ENCODE results near the gene DIP2A. TPM values are rescaled to one million over a fixed set of nuclear protein-coding genes. Genes with fewer than 3 reads are reported as not detected.
"Not testable (repeated sequence)": the region's sequence is repeated elsewhere in the genome, so short reads cannot be mapped to it uniquely, and the experiment has no call there.

The DIP2A gene
- total RNA-seq, 1 experiment from 2014 or later = 7.8 TPM

DNA sequence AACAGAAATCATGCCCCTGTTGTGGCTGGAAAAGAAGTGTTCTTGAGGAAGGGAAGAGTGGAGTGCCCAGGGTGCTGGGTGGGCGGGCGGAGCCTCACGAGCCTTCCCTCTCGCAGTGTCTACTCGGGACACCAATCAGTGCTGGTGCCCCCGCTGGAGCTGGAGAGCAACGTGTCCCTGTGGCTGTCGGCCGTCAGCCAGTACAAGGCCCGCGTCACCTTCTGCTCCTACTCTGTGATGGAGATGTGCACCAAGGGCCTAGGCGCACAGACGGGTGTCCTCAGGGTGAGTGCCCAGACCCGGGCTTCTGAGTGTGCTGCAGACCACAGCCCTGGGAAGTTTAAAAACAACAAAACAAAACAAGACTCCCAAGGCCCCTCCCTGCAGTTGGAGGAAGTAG is 98.8 kb downstream of the DIP2A start:
- DNase-seq (ENCODE audit: low spot score) = no peak

DNA sequence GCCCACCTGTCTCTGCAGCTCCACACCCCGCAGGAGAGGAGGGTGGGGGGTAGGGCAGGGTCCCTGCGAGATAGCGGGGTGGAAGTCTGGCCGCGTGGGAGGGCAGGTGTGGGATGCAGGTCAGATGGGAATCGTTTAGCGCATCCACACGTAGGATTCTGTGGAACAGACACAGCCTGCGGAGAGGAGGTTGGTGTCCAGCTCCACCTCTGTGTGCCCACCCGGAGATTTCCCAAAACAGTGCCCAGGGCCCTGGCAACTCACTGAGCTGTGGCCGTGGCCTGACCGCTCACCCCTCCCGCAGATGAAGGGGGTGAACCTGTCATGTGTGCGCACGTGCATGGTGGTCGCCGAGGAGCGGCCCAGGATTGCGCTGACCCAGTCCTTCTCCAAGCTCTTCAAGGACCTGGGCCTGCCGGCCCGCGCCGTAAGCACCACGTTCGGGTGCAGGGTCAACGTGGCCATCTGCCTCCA is 99.3 kb downstream of the DIP2A start:
- no peak for DNase-seq (ENCODE audit: low spot score)

DNA sequence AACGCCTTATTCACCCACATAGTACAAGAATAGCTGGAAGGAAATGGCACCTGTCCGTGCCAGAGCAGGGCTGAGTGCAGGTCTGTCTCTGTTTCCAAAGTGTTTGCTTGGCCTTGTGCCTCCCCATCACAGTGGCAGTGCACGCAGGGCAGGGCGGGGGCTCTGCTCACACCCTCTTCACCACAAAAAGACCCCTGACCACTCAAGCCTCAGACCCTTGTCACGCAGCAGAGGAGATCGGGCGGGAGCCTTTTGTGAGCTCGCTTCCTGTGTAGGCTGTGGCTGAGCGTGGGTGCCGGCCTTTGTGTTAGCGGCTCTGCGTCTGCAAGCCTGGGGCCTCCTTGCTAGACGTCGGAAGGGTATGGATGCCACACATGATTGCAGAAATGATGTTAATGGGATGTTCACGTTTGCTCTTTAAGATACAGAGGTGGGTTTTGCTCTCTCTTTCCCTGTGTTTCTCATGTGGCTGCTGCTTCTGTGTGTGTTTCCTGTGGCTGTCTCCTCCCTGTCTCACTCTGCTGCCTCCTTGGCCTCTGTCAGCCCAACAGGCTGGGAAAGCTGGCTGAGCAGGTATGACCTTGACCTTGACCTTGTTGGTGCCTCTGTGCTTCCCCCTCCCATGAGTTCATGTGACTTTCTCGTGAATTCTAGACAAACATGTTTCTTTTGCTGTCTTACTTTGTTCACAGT is 100.7 kb downstream of the DIP2A start:
- no peak for DNase-seq (ENCODE audit: low spot score)

DNA sequence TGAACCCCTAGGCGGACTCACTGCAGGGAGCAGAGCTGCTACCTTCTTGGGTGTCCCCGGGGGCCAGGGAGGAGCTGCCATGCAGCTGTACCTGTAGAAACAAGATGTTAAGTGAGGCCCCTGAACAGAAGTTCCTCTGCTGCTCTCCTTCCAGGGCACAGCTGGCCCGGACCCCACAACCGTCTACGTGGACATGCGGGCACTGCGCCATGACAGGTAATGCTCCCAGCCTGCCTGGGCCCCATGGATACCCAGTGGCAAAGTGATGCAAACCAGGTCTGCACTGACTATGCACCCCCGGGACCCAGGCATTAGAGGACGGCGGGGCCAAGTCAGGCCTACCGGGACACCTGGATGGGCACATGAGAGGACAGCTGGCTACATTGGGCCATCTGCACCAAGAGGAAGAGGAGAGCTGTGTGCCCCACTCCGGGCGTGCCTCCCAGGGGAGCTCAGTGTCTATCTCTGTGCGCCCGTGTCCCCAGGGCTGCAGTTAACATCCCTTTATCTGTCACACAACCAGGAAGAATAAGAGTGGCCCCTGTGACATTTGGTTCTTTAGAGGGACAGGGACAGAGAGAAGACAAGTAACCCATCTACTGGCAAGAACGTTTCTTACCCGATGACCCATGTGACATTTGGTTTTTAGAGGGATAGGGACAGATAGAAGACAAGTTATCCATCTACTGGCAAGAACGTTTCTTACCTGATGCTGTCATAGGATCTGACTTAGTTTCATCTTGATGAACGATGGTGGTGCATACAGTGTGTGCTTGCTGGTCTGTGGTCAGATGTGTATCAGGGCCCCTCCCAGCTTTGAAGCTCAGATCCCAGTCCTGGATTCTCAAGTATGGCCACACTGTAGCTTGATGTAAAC is 102.1 kb downstream of the DIP2A start:
- no peak for DNase-seq (ENCODE audit: low spot score)

DNA sequence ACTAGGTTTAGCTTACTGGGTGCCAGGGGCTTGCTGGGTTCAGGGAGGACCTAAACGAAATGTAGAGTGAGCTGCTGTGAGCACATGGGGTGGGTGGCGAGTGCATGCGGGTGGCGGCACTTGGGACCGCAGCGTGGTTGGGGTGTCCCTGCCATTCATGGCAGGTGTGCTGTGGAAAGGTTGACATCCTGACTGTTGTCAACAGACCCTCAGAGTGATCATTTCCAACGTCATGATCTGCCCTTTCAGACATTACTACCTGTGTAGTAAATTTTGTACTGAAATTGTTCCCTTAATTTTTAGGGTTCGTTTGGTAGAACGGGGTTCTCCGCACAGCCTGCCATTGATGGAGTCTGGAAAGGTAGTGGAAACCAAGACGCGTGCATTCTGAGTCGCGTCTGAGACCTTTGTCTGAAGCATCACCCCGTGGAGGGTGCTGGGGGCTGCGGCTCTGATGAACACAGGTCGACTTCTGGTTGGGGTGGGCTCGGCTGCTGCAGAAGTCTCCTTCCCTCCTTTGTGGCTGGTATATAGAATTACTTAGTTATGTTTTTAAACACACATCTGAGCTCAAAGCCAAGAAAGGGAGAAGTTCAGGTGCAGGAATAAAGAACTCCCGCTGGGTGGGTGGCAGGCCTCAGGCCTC is 102.9 kb downstream of the DIP2A start:
- no peak for DNase-seq (ENCODE audit: low spot score)

DNA sequence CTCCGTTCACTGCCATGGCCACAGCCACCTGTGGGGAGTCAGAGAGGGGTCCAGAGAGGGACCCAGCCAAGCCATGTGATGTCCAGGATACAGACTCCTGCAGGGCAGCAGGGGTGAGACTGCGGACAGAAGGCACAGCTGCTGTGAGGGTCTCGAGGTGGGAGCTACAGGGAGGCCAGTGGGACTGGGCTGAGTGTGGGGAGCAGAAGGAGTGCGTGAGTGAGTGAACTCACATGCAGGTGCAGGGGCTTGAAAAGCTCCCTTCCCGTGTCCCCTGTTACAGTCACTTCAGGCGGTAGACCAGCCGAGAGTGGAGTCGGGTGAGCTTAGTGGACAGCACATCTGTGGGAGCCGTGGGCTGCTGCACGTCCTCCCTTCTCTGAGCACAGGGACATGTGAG is 103.8 kb downstream of the DIP2A start:
- DNase-seq (ENCODE audit: low spot score) = no peak

DNA sequence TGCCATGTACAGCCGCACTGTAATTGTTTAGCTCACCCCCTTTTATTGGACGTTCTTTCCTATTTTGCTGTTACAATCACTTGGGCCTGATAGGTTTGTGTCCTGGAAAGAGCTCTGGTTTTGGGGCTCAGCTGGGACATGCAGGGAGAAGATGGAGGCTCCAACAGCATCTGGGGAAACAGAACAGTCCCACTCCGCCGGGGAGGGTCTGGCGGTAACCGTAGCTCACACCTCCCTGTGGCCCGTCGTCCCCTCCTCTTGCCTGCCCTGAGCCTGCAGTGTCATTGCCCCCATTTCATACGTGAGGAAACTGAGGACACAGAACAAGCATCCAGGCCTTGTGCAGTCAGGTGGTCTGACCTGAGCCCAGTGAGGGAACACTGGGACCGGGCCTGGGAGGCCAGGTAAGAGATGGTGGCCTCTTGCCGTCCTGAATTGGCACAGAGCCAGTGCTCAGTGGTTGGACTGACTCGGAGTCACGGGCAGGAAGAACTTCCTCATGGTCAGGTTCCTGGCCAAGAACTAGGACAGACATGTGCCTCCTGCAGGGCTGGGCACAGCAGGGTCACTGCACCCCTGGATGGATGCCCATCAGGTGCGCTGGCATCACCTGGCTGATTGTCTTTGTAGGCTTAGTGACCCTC is 104.4 kb downstream of the DIP2A start:
- DNase-seq (ENCODE audit: low spot score) = no peak

DNA sequence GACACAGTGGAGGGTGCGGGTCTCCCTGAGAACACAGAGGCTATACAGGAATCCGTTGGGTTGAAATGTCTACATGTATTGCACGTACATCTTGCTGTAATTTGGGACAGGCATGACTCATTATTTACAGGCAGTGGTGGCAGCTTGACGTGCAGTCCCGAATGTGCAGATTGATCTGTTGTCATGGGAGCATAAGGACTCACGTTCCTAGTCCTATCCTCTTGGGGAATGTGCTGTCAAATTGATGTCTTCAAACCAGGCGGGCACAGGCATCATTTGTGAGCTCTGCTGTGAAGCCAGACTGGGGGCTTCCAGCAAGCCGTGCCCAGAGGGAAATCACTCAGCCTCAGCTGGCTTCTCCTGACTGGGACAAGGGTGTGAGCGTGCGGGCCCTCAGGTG is 105.7 kb downstream of the DIP2A start:
- DNase-seq (ENCODE audit: low spot score) = no peak

DNA sequence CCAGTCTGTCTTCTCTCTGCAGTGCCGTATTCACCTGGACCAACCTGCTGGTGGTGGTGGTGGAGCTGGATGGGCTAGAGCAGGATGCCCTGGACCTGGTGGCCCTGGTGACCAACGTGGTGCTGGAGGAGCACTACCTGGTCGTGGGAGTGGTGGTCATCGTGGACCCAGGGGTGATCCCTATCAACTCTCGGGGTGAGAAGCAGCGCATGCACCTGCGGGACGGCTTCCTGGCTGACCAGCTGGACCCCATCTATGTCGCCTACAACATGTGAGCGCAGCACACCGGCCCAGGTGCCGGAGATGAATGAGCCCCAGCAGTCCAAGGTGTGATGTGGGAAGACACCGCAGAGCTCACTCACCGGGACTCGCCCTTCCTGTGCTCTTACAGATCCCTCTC is 108.7 kb downstream of the DIP2A start:
- DNase-seq (ENCODE audit: low spot score) = no peak

DNA sequence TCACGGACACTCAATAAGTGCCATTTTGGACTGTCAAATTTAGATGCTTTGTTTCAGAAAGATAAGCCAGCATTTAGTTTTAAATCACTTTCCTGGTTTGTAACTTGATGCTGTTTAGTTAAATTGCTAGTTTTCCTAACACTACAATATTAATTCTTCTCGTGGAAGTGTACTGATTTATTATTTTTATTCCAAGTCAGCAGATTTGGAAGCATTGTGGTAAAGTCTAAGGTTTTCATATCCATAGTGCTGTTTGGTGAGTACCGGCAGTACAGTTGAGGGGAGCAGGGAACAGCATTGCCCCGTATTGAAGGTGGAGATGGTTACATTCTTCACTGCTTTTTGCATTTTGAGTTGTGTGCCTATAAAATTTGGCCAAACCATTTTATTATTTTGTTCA is 109.9 kb downstream of the DIP2A start:
- no peak for DNase-seq (ENCODE audit: low spot score)

DNA sequence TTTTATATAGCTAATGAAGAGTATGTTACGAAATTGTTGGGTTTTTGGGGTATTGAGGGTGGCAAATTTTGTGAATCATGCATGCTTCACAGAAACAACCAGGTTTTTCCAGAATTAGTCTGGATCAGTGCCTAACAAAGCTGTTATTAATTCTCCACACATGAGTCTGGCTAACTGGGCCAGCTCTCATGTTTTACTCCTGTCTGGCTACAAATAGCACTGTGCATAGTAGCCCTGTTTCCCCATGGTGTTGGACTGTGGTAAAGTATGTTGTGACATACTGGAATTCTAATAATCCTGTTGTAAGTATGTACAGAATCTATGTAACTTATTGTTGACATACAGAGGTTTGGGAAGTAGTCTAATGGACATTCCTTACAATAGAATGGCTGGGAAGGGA is 110.4 kb downstream of the DIP2A start:
- no peak for DNase-seq (ENCODE audit: low spot score)

DNA sequence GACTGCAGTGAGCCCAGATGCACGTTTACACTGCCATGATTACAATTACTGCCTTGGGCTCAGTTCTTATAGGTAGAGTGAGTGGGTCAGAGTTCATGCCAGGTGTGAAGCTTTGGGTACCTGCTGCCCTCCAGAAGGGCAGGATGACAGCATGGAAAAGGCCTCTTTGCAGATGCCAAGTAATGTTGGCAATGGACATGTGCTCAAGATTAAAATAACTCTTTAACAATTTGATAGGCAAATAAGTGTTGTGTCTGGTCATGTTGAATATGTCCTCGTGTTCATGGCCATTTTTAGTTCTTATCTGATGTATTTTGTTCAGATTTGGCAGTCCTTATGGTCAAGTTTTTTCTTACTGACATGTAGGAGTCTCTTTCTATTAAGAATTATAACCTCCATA is 111.4 kb downstream of the DIP2A start:
- no peak for DNase-seq (ENCODE audit: low spot score)

DNA sequence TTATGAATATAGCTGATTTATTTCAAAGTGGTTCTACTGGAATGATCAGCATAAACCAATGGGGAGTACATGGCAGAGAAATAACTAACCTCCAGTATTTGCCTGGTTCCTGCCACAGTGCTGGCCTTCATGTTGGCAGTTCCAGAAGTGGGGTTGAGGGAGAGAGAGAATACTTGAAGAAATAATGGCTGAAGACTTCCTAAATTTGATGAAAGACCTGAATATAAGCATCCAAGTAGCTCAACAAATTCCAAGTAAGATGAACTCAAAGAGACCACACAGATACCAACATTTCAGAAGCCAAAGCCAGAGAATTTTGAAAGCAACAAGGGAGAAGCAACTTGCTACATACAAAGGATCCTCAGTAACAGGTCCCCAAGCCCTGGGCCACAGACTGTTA is 111.9 kb downstream of the DIP2A start:
- DNase-seq (ENCODE audit: low spot score) = no peak

DNA sequence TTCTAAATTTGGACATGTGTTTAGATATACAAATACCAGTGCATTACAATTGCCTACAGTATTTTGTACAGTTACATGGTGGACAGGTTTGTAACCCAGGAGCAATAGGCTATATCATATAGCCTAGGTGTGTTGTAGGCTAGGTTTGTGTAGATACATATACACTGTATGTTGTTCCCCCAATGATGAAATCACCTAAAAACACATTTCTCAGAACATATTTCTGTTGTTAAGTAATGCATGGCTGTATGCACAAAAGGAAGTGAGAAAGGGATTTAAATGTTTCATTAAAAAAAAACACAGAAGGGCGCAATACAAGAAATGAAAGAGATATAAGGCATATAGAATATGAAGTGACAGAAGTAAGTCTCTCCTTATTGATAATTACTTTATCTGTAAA is 114.2 kb downstream of the DIP2A start:
- no peak for DNase-seq (ENCODE audit: low spot score)

DNA sequence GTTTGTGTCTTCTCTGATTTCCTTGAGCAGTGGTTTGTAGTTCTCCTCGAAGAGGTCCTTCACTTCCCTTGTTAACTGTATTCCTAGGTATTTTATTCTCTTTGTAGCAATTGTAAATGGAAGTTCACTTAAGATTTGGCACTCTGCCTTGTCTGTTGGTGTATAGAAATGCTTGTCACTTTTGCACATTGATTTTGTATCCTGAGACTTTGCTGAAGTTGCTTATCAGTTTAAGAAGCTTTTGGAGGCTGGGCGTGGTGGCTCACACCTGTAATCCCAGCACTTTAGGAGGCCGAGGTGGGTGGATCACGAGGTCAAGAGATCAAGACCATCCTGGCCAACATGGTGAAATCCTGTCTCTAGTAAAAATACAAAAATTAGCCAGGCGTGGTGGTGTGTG is 119.1 kb downstream of the DIP2A start:
- DNase-seq (ENCODE audit: low spot score) = not testable (repeated sequence)

DNA sequence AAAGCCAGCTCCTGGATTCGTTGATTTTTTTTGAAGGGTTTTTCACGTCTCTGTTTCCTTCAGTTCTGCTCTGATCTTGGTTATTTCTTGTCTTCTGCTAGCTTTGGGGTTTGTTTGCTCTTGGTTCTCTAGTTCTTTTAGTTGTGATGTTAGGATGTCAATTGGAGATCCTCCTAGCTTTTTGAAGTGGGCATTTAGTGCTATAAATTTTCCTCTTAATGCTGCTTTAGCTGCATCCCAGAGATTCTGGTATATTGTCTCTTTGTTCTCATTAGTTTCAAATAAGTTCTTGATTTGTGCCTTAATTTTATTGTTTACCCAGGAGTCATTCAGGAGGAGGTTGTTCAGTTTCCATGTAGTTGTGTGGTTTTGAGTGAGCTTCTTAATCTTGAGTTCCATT is 120.7 kb downstream of the DIP2A start:
- not testable (repeated sequence) for DNase-seq (ENCODE audit: low spot score)

DNA sequence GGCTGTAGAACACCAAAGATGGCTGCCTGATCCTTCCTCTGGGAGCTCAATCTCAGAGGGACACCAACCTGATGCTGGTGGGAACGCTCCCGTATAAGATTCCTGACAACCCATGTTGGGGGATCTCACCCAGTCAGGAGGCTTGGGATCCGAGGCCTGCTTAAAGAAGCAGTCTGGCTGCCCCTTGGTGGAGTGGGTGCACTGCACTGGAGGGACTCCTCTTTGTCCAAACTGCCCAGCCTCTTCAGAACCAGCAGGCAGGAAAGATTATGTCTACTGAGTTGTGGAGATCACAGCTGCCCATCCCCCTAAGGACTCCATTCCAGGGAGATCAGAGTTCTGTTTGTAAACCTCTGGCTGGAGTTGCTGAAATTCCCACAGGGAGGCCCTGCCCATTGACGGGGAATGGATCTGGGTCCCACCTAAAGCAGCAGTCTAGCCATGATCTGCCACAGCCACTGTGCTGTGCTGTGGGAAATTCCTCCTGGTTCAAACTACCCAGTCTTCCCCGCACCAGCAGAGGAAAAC is 123.2 kb downstream of the DIP2A start:
- DNase-seq (ENCODE audit: low spot score) = no peak

DNA sequence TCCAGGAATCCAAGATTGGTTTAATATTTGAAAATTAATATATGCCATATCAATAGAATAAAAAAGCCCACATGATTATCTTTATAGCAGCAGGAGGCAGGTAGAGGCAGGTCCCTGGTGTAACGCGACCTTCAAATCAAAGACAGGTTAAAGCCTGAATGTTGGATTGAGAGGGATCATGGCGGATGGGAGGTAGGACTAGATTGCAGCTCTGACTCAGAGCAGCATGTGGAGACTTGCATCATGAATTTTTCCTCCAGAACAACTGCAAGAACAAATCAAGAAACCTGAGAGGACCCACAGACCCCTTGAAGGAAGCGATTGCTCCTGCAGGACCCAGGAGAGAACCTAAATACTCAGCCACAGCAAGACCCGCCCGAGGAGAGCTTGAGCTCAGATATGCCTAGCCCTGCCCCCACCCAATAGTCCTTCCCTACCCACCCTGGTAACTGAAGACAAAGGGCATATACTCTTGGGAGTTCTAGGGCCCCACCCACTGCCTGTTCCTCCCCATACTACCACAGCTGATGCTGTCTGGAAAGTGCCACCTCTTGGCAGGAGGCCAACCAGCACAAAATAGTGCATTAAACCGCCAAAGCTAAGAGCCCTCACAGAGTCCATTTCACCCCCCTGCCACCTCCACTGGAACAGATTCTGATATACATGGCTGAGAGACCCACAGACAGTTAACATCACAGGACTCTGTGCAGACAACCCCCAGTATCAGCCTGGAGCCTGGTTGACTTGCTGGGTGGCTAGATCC is 126.7 kb downstream of the DIP2A start:
- no peak for DNase-seq (ENCODE audit: low spot score)

DNA sequence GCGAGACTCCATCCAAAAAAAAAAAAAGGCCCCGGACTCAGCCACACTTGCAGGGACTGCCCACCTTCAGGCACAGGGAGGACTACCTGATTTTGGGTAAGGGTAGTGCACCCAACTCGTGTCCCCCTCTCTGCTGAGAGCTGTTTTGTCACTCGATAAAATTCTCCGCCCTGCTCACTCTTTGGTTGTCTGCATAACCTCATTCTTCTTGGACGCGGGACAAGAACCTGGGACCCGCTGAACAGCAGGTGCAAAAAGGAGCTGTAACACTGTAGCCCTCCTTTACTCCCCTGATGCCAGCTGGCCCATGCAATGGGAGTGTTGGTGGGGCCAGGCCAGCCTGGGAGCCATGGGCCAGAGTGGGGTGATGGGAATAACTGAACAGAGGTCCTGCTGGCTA is 135.6 kb downstream of the DIP2A start:
- no peak for DNase-seq (ENCODE audit: low spot score)

DNA sequence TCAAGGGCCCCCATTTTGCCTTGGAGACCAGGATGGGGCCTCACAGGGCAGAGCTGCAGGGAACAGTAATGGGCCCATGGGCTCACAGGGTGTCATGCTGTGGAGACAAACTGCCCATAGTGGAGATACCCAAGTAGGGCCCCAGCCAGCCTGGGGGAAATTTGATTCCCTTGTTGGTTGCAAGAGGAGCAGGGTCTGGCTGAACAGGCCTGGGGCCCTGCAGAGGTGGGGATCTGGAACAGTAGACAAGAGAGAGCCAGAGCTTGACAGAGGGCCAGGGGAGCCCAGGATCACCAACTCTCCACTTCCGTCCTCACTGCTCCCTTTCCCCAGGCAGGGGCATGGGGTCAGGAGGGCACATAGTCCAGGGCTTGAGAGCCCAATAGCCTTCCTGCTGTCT is 137.5 kb downstream of the DIP2A start:
- no peak for DNase-seq (ENCODE audit: low spot score)

DNA sequence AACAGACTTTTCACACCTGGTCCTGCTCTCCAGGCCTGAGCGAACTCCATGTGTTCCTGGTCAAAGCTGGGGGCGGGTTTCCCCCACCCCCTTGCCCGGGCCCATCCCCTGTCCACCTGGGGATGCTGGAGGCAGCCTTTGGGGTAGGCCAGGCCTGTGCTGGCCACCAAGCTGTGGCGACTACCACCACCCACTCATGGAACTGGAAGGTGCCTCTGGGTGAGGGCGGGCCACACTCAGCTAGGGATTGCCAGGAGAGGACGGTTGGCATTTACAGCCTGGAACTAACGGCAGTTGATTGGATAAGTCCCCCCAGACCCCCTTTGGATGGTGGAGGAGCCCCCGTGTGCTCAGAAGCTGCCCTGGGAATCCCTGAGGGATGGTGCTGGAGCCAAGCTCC is 138.3 kb downstream of the DIP2A start:
- DNase-seq (ENCODE audit: low spot score) = no peak
